Astrocyte of the spinal cord (primary cell): ENCODE measurements around the gene GRM4.

Source experiments
- DNase-seq: peaks from one replicate; pipeline ENCODE4 v3.0.0; 2011; ENCODE audit warnings: low read depth, low spot score
- H3K4me3 ChIP-seq: 2 replicates; pipeline ENCODE4 v1.5.1; 2011; ENCODE audit warnings: low read depth, mild to moderate bottlenecking, low read length, moderate library complexity
- in situ Hi-C: cut with HindIII; loops from 2 replicates; pipeline ENCODE4 v1.10.0; 2017; ENCODE audit warnings: low sequenced_read_pairs
- TF ChIP-seq, protein P1 (sequence below): IDR thresholded peaks from 2 replicates; pipeline ENCODE4 v1.5.1; 2012; ENCODE audit warnings: low read depth, mild to moderate bottlenecking, low read length, inconsistent platforms

The GRM4 gene

DNA sequence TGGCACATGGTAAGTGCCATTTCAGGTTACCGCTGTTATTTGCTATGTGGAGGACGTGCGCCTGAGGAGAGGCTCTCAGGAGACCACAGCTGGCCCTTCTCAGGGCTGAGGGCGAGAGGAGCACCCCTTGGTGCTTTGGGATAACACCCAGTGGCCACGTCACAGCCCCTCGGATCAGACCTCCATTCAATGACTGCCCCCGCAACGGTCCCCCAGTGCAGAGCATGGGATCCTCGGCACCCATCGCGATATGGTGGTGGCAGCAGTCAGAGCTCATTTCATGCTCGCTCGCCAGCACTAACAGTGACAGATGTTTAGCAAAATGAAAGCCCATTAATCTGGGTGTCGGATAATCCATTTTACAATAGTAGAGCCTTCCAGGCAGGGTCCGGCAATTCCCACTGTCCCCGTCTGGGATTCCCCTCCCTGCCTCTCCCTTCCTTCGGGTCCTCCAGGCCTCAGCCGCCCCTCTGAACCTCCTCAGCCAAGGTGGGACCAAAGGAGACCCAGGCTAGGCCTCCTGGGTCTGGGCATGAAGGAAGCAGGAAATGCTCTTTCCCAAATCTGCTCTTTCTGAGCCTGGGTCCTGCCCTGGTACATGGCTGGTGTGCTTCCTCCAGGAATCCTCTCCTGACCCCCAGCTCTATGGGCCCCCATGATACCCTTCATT, 117.1 kb downstream of the GRM4 start:
- in situ Hi-C loops = no loop called here
- no peak overlapping the region for H3K4me3 ChIP-seq
- no peak for DNase-seq
- TF ChIP-seq, protein P1, sequence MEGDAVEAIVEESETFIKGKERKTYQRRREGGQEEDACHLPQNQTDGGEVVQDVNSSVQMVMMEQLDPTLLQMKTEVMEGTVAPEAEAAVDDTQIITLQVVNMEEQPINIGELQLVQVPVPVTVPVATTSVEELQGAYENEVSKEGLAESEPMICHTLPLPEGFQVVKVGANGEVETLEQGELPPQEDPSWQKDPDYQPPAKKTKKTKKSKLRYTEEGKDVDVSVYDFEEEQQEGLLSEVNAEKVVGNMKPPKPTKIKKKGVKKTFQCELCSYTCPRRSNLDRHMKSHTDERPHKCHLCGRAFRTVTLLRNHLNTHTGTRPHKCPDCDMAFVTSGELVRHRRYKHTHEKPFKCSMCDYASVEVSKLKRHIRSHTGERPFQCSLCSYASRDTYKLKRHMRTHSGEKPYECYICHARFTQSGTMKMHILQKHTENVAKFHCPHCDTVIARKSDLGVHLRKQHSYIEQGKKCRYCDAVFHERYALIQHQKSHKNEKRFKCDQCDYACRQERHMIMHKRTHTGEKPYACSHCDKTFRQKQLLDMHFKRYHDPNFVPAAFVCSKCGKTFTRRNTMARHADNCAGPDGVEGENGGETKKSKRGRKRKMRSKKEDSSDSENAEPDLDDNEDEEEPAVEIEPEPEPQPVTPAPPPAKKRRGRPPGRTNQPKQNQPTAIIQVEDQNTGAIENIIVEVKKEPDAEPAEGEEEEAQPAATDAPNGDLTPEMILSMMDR = no peak

DNA sequence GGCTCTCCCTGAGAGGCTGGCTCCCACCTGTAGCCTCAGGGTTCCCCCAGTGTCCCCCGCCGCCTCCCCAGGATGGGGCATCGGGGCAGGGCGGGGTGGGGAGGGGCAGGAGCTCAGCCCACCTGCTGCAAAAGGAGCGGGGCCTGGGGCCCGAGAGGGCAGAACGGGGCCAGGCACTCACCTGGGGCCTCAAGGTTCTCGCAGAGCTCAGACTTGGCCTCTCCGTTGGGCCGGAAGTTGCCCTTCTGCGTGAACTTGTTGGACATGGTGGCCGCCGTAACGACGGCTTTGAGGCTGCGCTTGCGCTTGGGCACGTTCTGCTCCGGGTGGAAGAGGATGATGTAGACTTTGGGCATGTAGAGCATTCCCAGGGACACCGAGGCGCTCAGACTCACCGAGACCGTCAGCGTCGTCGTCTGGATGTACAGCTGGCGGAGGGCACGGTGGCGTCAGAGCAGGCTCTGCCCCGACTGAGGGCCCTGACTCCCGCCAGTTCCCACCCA, 117.9 kb downstream of the GRM4 start:
- TF ChIP-seq, protein P1 = no peak
- in situ Hi-C loops = no loop called here
- no peak overlapping the region for H3K4me3 ChIP-seq
- DNase-seq = no peak

DNA sequence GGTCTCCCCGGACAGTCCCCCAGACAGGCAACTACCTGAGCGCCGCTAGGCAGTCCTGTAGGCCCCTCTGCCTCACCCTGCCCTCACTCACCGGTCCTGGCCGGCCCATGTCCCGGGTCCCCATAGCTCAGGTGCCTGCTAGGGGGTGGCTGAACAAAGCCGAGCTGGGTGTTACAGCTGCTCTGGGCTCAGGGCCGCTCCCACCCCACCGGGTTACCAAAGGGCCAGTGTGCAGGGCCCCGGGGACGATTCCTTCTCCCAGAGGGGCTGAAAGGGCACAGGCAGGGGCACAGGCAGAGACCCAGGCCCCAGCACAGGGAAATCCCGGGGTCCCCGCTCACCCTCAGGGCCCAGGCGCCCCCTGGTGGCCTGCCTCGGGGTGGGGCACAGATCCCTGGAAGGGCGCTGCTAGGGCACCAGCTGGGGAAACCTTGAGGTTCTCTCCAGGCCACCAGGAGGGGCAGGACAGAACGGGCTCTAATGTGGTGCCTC, 118.4 kb downstream of the GRM4 start:
- in situ Hi-C loops = no loop called here
- TF ChIP-seq, protein P1 = peak; percentile 80
- no peak overlapping the region for H3K4me3 ChIP-seq
- no peak for DNase-seq

DNA sequence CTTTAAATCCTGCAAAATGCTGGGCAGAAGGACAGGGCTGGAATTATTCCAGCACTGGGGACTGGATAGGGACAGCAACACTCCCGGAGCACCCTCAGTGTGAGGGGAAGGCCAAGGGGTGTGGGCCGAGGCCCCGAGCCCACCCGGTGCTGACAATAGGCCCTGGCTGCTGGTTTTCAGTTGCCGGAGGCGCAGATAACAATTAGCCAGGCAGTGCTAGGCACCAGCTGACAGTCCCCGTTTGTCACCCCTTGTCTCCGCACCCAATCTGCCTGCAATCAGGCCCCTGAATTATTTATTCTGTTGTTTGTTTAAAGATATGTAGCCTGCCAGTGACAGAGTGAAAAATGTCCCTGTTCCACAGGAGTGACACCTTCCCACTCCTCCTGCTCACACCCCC, 120.0 kb downstream of the GRM4 start:
- no peak for DNase-seq
- in situ Hi-C loops = no loop called here
- no peak overlapping the region for H3K4me3 ChIP-seq
- TF ChIP-seq, protein P1 = no peak

DNA sequence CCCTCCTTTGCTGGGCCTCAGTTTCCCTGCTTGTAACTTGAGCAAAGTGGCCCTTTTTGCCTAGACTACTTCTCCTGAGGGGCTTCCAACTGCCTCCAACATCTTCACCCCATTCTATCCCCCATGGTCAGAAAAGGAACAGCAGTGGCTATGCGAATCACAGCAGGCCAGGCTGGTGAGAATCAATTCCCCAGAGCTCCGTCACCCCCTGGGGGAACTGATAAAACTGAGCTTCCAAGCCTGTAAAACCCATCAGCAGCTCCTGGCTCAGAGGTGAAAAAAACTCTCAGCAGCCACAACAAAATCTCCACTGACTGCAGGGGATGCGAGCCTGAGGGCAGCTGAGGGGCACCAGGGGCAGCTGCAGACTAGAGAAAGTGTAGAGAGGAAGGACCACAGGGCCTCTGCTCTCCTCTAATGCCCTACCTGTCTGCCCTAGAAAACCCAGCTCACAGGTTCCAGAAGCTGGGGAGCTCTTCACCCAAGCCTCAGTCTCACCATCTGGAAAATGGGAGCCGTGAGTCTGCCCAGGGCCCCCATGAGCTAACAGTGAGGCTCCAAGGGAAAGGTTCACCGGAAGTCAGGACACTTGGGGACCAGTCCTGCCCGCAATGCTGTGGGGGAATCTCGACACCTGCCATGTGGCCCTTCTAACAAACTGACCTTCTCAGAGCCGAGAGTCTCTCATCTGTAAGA, 120.6 kb downstream of the GRM4 start:
- in situ Hi-C loops = no loop called here
- DNase-seq = no peak
- no peak overlapping the region for H3K4me3 ChIP-seq
- TF ChIP-seq, protein P1 = no peak

DNA sequence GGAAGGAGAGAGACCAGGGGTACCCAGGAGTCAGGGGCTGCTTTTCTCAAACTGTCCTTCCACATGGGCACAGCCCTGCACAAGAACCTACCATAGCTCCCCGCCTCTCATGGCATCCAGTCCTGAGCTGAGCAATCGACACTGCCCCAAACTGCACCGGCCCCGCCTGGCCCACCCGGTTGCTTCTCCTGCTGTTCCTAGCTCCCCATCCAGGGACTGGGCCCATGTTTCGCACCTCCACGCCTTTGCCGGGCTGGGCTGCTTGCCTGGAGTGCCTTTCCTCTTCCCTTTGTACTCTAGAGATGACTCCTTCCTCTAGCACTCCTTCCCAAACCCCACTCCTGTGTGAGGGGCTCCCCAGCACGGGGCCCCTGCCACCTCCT, 123.0 kb downstream of the GRM4 start:
- DNase-seq = no peak
- in situ Hi-C loops = no loop called here
- TF ChIP-seq, protein P1 = no peak
- no peak overlapping the region for H3K4me3 ChIP-seq
